Stimulated activated CD4-positive, alpha-beta T cell treated with anti-CD3 and anti-CD28 coated beads, Interleukin-15, amount 100 ng/mL, for 48 hours (primary cell): ENCODE results near the gene UNC5C.
"Not testable (repeated sequence)": the region's sequence is repeated elsewhere in the genome, so short reads cannot be mapped to it uniquely, and the experiment has no call there.

Experiments used
- DNase-seq, 2 donors: peaks; one replicate each; pipeline ENCODE4 v3.0.0-alpha.2; 2020; ENCODE audit warnings: low read depth in 2 of 2

Gene UNC5C

GRCh38 chr4:95181996-95182306, 366.8 kb downstream of the UNC5C start:
- DNase-seq, result no peak

DNA sequence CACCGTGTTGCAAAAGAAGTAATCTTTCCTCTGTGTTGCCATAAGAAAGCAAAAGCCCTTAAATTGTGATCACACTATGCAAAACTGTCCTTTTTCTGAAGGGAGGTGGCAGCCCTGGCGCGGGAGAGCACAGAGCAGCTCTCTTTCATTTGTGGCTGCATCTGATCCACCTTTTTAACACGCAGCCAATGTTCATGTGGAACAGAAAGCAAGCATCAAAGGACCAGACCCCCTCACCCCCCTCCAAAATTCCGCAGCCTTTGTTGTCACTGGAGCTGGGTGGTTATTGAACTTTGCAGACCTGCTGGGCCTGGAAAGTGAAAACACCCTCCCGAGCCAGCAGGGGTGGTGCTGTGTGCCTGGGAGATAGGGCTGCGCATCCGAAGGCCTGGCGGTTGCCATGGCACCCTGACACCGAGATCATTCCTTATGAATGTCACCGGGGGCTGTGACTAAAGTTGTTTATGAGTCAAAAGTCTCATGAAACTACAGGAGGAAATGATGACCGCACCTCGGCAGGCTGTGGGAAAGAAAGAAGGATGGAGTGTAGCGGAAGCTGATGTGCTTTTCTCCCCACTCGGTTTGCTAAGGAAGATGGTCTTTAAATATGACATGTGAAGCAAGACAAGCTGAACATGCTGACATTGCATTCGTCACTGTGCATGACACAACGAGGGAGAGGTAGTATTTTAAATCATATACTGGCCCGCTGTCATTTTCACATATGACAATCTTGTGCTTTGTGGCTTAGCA, 367.4 kb downstream of the UNC5C start:
- DNase-seq, result peak in 1 of 2 donors; percentile 9

- no peak for DNase-seq
These were observed 368.1 kb downstream of the UNC5C start for GRCh38 chr4:95180531-95181242.

- no peak for DNase-seq
These were observed 369.8 kb downstream of the UNC5C start for GRCh38 chr4:95178938-95179337.

DNA sequence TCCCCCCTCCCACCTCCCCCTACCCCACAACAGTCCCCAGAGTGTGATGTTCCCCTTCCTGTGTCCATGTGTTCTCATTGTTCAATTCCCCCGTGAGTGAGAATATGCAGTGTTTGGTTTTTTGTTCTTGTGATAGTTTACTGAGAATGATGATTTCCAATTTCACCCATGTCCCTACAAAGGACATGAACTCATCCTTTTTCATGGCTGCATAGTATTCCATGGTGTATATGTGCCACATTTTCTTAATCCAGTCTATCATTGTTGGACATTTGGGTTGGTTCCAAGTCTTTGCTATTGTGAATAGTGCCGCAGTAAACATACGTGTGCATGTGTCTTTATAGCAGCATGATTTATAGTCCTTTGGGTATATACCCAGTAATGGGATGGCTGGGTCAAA, 377.4 kb downstream of the UNC5C start:
- DNase-seq, result not testable (repeated sequence)

DNA sequence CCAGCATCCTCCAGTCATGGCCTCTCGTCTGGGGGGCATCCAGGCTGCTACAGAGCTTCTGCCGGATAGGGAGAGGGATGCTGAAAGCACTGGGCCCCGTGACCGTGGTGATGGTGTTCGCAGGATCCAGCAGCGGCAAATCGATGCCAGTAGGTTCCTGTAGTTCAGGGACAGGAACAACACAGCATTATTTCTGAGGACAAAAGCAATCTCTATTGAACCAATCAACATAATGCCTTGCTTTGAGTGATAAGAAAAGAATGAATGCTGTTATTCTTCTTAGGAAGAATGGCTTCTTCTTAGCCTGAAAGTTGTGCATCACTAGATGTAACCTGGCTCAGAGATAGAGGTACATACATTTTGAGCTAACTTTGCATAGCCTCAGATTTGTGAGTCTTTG, 378.6 kb downstream of the UNC5C start:
- DNase-seq, result no peak

- no peak for DNase-seq
These were observed 381.0 kb downstream of the UNC5C start for GRCh38 chr4:95167805-95168204.

GRCh38 chr4:95165926-95166524, 382.7 kb downstream of the UNC5C start:
- DNase-seq, result peak in 1 of 2 donors; percentile 7

DNA sequence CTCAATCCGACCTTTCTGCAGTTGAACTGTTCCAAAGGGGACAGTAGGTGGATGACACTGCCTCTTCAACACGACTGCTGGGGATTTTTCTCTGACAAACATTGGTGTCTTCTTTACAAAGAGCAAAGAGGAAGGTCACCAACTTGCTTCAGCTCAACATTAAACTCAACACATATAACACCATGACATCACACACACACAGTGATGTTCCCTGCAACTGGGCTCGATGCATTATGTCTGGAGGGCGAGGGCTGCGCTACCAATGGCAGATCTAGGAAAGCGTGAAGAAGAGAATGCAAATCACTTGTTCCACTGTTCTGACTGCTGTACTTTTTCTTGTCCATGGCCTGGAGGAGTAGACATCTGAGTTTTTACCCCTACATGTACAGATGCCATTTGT, 385.9 kb downstream of the UNC5C start:
- DNase-seq, result no peak

- DNase-seq, result no peak
These were observed 386.8 kb downstream of the UNC5C start for GRCh38 chr4:95161781-95162469.

- no peak for DNase-seq
These were observed 389.4 kb downstream of the UNC5C start for GRCh38 chr4:95159384-95159783.

DNA sequence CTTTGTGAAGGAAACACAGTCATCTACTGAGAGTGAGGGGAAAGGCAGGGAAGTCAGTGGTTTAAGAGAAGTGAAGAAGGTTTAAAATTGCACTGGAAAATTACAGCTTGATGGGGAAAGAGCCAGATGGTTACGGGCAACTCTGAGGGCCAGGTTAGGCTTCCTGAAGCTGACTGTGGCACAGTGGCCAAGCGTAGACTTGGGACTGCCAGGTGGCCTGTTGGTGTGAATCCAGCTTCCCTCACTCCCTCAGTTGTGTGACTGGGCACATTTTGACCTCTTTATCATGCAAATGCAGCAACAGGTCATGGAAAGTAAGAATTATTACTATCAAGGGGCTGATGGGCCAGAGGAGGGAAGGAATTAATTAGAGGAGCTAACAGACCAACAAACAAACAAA, 390.1 kb downstream of the UNC5C start:
- DNase-seq, result no peak

- DNase-seq, result no peak
These were observed 390.7 kb downstream of the UNC5C start for GRCh38 chr4:95158045-95158444.

DNA sequence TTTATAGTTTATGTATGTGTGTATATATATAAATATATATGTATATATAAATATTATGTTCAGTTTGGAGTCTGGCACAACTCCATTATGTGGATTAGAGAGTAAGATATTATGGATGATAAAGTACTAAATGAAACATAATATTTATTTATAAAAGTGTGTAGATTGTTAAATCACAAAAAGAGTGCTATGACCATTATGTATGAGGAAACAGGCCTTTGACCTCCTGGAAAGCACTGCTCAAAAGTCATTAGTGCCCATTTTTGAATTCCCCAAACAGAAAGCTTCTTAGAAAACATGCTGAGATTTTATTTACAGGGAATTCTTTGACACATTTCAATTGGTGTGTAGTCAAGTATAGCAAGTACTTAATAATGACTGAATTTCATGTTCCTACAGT, 391.2 kb downstream of the UNC5C start:
- DNase-seq, result no peak

- no peak for DNase-seq
These were observed 392.4 kb downstream of the UNC5C start for GRCh38 chr4:95156452-95156765.

DNA sequence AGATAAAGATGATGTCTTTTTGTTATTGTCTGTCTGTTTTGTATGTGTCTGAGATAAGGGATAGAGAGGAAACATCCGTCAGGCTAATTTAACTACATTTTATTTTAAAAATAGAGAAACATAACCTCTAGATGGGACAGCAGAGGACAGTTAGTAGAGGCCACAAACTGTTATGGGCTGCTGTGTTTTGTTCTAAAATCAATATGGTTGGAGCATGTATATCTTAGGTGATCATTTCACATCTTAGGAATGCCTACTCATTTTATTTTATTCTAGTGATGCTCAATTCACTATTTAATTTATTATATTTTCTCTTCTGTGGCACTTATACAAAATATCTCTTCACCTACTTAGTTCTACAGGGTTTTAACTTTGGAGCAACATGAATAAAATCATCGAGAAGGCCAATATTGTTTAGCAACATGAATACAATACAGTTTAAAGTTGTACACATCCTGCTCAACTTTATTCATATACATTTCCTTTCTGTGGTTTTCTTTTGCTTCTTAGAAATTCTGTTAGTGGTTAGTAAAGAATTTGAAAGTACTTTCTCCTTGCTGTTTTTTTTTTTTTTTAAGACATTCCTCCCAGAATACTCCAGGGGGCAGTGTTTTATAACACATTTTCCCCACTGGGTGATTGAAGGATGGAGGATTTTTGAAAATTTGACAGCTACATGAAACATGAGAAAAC, 392.9 kb downstream of the UNC5C start:
- DNase-seq, result no peak

- DNase-seq, result no peak
These were observed 395.6 kb downstream of the UNC5C start for GRCh38 chr4:95153182-95153581.

DNA sequence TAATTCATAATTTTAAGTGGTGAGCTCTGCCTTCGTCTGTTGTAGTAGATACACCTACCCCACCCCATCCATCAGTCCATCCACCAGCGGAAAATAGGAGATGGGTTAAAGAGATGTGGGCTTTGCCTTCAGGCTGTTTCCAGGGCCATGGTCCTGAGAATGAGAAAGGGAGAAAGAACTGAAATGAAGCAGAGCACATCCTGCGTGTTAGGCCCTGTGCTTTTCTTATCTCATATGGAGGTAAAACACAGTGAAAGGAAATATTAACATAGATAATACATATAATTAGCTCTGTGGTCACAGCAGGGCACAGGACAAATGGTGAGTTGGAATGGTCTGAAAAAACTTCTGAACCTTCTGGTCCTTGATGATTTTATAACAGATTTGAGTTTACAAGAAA, 397.5 kb downstream of the UNC5C start:
- no peak for DNase-seq

DNA sequence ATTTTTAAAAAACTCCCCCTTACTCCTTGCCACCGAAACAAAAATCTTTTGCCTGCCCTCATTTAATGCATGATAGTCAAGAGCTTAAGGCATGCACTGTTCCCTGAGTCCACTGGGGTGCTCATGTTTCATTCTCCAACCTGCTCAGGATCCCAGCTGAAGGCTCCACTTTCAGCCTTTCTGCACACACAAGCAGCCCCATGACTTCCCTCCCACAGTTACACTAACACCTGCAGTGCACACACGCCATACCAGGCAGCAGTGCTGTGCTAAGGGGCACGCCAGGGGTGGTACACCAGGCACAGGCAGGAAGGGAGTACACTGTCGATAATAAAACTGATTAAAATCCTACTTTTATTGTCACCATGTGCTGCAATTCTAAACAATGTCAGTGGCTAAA, 405.8 kb downstream of the UNC5C start:
- DNase-seq, result no peak

DNA sequence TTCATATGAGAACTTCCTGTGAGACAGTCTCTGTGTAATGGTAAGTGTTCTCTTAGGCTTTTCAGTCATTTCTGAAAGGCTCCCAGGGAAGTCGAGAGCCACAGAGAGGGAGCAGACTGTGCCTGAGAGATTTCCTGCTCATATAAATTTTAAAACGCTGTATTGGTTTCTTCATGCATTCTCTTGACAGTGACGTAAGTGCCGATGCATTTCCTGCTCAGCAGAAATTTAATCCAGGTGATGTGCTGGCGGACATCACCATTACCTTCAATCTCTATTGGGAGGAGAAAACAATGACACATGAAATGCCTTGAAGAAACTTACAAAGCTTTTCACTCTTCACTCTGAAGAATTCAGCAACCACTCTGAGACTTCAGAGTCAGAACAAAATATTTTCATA, 407.4 kb downstream of the UNC5C start:
- DNase-seq, result no peak

DNA sequence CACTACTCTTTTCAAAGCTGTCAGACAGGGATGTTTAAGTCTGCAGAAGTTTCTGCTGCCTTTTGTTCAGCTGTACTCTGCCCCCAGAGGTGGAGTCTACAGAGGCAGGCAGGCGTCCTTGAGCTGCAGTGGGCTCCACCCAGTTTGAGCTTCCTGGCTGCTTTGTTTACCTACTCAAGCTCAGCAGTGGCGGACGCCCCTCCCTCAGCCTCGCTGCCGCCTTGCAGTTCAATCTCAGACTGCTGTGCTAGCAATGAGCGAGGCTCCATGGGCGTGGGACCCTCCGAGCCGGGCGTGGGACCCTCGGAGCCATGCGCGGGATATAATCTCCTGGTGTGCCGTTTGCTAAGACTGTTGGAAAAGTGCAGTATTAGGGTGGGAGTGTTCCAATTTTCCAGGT, 409.3 kb downstream of the UNC5C start:
- not testable (repeated sequence) for DNase-seq

DNA sequence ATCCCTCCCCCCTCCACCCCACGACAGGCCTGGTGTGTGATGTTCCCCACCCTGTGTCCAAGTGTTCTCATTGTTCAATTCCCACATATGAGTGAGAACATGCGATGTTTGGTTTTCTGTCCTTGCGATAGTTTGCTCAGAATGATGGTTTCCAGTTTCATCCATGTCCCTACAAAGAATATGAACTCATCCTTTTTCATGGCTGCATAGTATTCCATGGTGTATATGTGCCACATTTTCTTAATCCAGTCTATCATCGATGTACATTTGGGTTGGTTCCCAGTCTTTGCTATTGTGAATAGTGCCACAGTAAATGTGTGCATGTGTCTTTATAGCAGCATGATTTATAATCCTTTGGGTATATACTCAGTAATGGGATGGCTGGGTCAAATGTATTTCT, 414.8 kb downstream of the UNC5C start:
- DNase-seq, result not testable (repeated sequence)
